OCI-LY3 (cell line): ENCODE results near the gene FGF5.

Source experiments
- EZH2phosphoT487 ChIP-seq: fragments of 200-600 bp; shearing (Covaris generic); IDR thresholded peaks from 2 replicates; pipeline ENCODE4 v1.6.1; 2018; ENCODE audit warnings: antibody characterized with exemption, mixed run types, low read depth
- TF ChIP-seq, protein P1 (sequence below): fragments of 200-600, 300-600 bp; sonication (generic); IDR thresholded peaks from 2 replicates; pipeline ENCODE4 v1.5.1; 2014; ENCODE audit warnings: antibody characterized with exemption, low read length, low read depth

GRCh38 chr4:80235451-80235850 lies 31.0 kb upstream of the FGF5 start:
- TF ChIP-seq, protein P1, sequence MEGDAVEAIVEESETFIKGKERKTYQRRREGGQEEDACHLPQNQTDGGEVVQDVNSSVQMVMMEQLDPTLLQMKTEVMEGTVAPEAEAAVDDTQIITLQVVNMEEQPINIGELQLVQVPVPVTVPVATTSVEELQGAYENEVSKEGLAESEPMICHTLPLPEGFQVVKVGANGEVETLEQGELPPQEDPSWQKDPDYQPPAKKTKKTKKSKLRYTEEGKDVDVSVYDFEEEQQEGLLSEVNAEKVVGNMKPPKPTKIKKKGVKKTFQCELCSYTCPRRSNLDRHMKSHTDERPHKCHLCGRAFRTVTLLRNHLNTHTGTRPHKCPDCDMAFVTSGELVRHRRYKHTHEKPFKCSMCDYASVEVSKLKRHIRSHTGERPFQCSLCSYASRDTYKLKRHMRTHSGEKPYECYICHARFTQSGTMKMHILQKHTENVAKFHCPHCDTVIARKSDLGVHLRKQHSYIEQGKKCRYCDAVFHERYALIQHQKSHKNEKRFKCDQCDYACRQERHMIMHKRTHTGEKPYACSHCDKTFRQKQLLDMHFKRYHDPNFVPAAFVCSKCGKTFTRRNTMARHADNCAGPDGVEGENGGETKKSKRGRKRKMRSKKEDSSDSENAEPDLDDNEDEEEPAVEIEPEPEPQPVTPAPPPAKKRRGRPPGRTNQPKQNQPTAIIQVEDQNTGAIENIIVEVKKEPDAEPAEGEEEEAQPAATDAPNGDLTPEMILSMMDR = no peak
- TF ChIP-seq EZH2phosphoT487 = no peak
